GM19328 (cell line): Measurements from ENCODE around the gene PRAMEF10.
"Not testable (repeated sequence)": the region's sequence is repeated elsewhere in the genome, so short reads cannot be mapped to it uniquely, and the experiment has no call there.

Experiments
- ATAC-seq: cut with Tn5 transposase; IDR thresholded peaks from one replicate; pipeline ENCODE4 v1.9.1; 2021; ENCODE audit warnings: mild to moderate bottlenecking, moderate library complexity; ENCODE audit not compliant: unreplicated experiment

Gene PRAMEF10

GRCh38 chr1:12898170-12898569 is at the start of gene PRAMEF10:
Gene PRAMEF10, minus strand, starts transcription at chr1:12898270. Its CDS starts 2,423 bp downstream, at chr1:12895847.
- ATAC-seq: not testable (repeated sequence)

GRCh38 chr1:12947480-12947879 is 49.4 kb upstream of the PRAMEF10 start, which contains the start of gene PRAMEF6:
Gene PRAMEF6, minus strand, starts transcription at chr1:12947580. Its CDS starts 5,062 bp downstream, at chr1:12942518.
- ATAC-seq: not testable (repeated sequence)

- ATAC-seq: not testable (repeated sequence)
These were observed 26.3 kb upstream of the PRAMEF10 start for GRCh38 chr1:12924368-12924767.

GRCh38 chr1:12921749-12922148 is 23.7 kb upstream of the PRAMEF10 start:
- not testable (repeated sequence) for ATAC-seq

GRCh38 chr1:12916310-12916709 is 18.2 kb upstream of the PRAMEF10 start, which contains the start of gene PRAMEF7:
Gene PRAMEF7, plus strand, starts transcription at chr1:12916610. Its CDS starts 1,083 bp downstream, at chr1:12917693.
- ATAC-seq: not testable (repeated sequence)

- ATAC-seq: not testable (repeated sequence)
These were observed 5.9 kb upstream of the PRAMEF10 start for GRCh38 chr1:12903793-12904572.

GRCh38 chr1:12899186-12899585 is 1.1 kb upstream of the PRAMEF10 start:
- ATAC-seq: not testable (repeated sequence)

GRCh38 chr1:12886101-12886500 is 12.0 kb downstream of the PRAMEF10 start, which contains the start of gene PRAMEF4:
Gene PRAMEF4, minus strand, starts transcription at chr1:12886201. Its CDS starts 2,807 bp downstream, at chr1:12883394.
- not testable (repeated sequence) for ATAC-seq

GRCh38 chr1:12878453-12878852 is 19.6 kb downstream of the PRAMEF10 start:
- ATAC-seq: not testable (repeated sequence)

- not testable (repeated sequence) for ATAC-seq
These were observed 34.8 kb downstream of the PRAMEF10 start for GRCh38 chr1:12863131-12863880.

- ATAC-seq: not testable (repeated sequence)
These were observed 41.3 kb downstream of the PRAMEF10 start, which contains the start of gene PRAMEF2 for GRCh38 chr1:12856786-12857185. Gene PRAMEF2, plus strand, starts transcription at chr1:12857086. Its CDS starts 1,924 bp downstream, at chr1:12859010.

- no peak for ATAC-seq
These were observed 46.3 kb downstream of the PRAMEF10 start for GRCh38 chr1:12851779-12852178.

- not testable (repeated sequence) for ATAC-seq
These were observed 49.5 kb downstream of the PRAMEF10 start, which contains the start of gene HNRNPCL1 for GRCh38 chr1:12848620-12849019. Gene HNRNPCL1, minus strand, starts transcription at chr1:12848720. Its CDS starts 431 bp downstream, at chr1:12848289.
